AG10803 (cell line): ENCODE results near the gene HLA-DQB1.

Experiments used
- DNase-seq: peaks from one replicate; pipeline ENCODE4 v3.0.0; 2010; ENCODE audit warnings: low read depth
- H3K4me3 ChIP-seq: 2 replicates; pipeline ENCODE4 v1.5.1; 2011; ENCODE audit warnings: mild to moderate bottlenecking, low read length, control low read depth
- TF ChIP-seq, protein P1 (sequence below): conservative IDR thresholded peaks from 2 replicates; pipeline ENCODE4 v1.5.1; 2011; ENCODE audit warnings: mild to moderate bottlenecking, low read length, control low read depth, inconsistent platforms

HLA-DQB1 gene

DNA sequence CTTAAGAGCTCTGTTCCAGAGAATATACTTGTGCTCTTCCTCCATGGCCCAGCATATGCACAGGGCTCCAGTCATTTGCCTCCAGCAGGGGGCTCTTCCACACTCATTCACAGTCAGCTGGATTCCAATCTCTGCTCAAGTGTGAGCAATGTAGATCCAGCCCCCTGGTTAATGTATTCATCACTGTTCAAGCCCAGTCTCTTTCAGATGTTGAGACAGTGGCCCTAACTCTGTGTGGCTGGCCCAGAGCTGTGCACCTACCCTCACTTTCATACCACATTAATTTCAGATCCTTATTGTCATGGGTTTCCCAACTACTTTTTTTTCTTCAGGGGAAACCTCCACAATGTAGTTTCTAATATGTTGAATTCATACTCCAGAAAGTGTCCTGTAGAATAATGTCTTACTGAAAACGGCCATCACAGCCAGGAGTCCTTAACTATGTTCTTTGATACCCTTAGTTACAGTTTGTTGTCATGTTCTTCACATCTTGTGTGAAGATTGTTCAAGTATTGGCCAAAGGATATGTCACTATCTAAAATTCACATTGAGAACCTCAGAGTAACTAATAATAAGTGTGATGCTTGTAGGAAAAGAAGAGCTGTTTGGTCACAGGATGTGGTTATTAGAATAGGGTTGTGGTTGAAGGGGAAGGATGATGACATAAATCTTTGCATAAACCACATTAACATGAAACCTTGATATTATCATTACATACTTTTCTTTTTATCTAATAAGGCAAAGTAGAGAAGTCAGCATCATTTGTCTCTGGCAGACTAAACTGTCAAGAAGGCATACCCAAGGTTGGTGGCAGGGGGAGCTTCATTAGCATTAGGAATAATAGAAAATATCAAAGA is 43.7 kb downstream of the HLA-DQB1 start:
- no peak overlapping the region for H3K4me3 ChIP-seq
- TF ChIP-seq, protein P1, sequence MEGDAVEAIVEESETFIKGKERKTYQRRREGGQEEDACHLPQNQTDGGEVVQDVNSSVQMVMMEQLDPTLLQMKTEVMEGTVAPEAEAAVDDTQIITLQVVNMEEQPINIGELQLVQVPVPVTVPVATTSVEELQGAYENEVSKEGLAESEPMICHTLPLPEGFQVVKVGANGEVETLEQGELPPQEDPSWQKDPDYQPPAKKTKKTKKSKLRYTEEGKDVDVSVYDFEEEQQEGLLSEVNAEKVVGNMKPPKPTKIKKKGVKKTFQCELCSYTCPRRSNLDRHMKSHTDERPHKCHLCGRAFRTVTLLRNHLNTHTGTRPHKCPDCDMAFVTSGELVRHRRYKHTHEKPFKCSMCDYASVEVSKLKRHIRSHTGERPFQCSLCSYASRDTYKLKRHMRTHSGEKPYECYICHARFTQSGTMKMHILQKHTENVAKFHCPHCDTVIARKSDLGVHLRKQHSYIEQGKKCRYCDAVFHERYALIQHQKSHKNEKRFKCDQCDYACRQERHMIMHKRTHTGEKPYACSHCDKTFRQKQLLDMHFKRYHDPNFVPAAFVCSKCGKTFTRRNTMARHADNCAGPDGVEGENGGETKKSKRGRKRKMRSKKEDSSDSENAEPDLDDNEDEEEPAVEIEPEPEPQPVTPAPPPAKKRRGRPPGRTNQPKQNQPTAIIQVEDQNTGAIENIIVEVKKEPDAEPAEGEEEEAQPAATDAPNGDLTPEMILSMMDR = no peak; the same call in 1 of the 2 replicates
- peak; percentile 22 for DNase-seq

DNA sequence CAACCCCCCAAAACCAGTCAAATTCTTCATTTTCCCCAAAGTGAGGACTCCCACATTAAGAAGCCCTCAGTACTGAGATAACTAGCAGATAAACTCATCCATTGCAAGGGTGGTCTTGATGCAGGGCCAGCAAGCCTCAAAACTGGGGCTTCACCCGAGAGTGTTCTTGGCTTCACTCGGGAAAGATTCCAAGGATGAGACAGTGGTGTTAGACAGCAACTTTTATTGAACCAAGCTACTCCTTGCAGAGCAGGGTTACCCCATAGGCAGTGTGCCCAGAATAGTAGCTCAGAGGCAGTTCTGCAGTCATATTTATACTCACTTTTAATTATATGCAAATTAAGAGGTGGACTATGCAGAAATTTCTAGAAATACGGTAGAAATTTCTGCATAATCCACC is 45.1 kb downstream of the HLA-DQB1 start:
- TF ChIP-seq, protein P1 = no peak
- no peak for DNase-seq

GRCh38 chr6:32617751-32618150 is 48.7 kb downstream of the HLA-DQB1 start:
- H3K4me3 ChIP-seq = no peak overlapping the region
- TF ChIP-seq, protein P1 = no peak
- DNase-seq = no peak

More for the DNA sequence above, 45.1 kb downstream of the HLA-DQB1 start:
- H3K4me3 ChIP-seq = no peak overlapping the region

DNA sequence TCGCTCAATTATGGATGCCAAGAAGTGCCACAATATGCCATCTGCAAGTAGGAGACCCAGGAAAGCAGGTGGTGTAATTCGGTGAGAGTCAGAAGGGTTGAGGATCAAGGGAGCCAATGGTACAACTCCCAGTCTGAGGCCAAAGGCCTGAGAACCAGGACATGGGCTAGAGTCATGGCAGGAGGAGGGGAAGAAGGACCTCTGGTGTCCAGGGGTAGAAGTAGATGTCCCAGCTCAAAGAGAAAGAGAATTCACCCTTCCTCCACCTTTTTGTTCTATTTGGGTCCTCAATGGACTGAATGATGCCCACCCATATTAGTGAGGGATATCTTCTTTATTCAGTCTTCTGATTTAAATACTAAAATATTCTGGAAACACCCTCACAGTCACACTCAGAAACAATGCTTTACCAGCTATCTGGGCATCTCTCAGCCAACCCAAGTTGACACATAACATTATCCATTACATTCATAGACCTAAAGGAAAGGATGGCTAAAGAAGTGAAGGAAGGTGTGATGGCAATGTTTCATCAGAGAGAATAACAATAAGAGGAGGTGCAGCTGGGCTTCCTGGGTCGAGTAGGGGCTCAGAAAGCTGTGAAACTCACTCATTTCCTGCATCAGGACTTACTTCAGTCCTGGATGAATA is 50.4 kb downstream of the HLA-DQB1 start:
- H3K4me3 ChIP-seq = no peak overlapping the region
- TF ChIP-seq, protein P1 = no peak

GRCh38 chr6:32614366-32615081 is 51.9 kb downstream of the HLA-DQB1 start:
- DNase-seq = no peak
- TF ChIP-seq, protein P1 = no peak
- H3K4me3 ChIP-seq = no peak overlapping the region

More for the DNA sequence above, 50.4 kb downstream of the HLA-DQB1 start:
- DNase-seq = no peak

DNA sequence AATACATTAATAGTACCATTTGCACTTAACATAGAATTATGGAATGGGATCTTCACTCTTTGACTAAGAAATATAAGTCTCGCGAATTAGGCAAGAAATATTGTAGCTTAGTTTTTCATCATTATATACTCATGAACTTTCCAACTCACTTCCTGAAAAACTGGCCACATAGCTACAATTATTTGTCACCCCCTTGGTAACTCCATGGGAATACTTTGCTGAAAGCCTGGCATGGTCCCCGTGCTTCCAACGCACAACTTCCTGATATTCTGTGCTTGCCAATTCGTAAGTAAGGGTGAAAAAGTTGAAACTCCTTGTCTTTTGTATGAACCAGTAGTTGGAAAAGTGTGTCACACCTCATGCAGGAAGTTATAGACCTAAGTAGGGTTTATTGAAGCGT is 53.0 kb downstream of the HLA-DQB1 start:
- DNase-seq = no peak
- TF ChIP-seq, protein P1 = no peak
- no peak overlapping the region for H3K4me3 ChIP-seq
